ENCODE measurements around the gene APP. TPM values are rescaled to one million over a fixed set of nuclear protein-coding genes. Genes with fewer than 3 reads are reported as not detected.

The APP gene
- total RNA-seq, 1 experiment from 2014 or later: 531 TPM

GRCh38 chr21:26036916-26037315, 133.7 kb downstream of the APP start:
- H3K9me3 ChIP-seq (ENCODE audit: low read depth, low read length, poor library complexity, severe bottlenecking): no peaks in the 10 kb centered on the region
- CTCF ChIA-PET: no interaction called here
- BruUV-seq (replicated peaks): no TSS peak
- no peak overlapping the region for H3K4me3 ChIP-seq (ENCODE audit: low read depth, low read length, poor library complexity, severe bottlenecking)
- DNase-seq (ENCODE audit: low spot score): no peak
- H3K36me3 ChIP-seq (ENCODE audit: insufficient read depth, low read length, poor library complexity, severe bottlenecking): peaks cover 3% of the 10 kb centered on the region
- H3K27me3 ChIP-seq (replicated peaks; ENCODE audit: insufficient read depth, low read depth, low read length, poor library complexity): no peaks in the 10 kb centered on the region
- H3K4me1 ChIP-seq (ENCODE audit: insufficient read depth, low read length, poor library complexity, severe bottlenecking): peaks cover 6% of the 10 kb centered on the region
- POLR2A ChIA-PET (ENCODE audit: low non-redundant PET): interaction anchor here (0.7 kb wide), 1 partner anchor 11 kb away, joined by 4 read pairs; no protein-coding TSS in a partner anchor
- H3K27ac ChIP-seq (ENCODE audit: low read depth, low read length, poor library complexity, severe bottlenecking): no peak overlapping the region
- intact Hi-C loops (cut with micrococcal nuclease; ENCODE audit: unreplicated experiment): no loop called here
- TF ChIP-seq, protein P1, sequence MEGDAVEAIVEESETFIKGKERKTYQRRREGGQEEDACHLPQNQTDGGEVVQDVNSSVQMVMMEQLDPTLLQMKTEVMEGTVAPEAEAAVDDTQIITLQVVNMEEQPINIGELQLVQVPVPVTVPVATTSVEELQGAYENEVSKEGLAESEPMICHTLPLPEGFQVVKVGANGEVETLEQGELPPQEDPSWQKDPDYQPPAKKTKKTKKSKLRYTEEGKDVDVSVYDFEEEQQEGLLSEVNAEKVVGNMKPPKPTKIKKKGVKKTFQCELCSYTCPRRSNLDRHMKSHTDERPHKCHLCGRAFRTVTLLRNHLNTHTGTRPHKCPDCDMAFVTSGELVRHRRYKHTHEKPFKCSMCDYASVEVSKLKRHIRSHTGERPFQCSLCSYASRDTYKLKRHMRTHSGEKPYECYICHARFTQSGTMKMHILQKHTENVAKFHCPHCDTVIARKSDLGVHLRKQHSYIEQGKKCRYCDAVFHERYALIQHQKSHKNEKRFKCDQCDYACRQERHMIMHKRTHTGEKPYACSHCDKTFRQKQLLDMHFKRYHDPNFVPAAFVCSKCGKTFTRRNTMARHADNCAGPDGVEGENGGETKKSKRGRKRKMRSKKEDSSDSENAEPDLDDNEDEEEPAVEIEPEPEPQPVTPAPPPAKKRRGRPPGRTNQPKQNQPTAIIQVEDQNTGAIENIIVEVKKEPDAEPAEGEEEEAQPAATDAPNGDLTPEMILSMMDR (conservative IDR thresholded peaks at IDR 0.05; ENCODE audit: low read depth, low read length): no peak
- TF ChIP-seq EZH2 (IDR thresholded peaks at IDR 0.05; ENCODE audit: borderline replicate concordance, low read depth, low read length, poor library complexity, severe bottlenecking): no peak

GRCh38 chr21:26032263-26032662, 138.3 kb downstream of the APP start:
- Histone ChIP-seq H3K36me3 (ENCODE audit: insufficient read depth, low read length, poor library complexity, severe bottlenecking) (peaks cover 2% of the 10 kb centered on the region), H3K9me3 (ENCODE audit: low read depth, low read length, poor library complexity, severe bottlenecking) (no peaks in the 10 kb centered on the region), H3K4me3 (ENCODE audit: low read depth, low read length, poor library complexity, severe bottlenecking) (no peak overlapping the region), H3K27me3 (replicated peaks; ENCODE audit: insufficient read depth, low read depth, low read length, poor library complexity) (no peaks in the 10 kb centered on the region), H3K27ac (ENCODE audit: low read depth, low read length, poor library complexity, severe bottlenecking) (no peak overlapping the region), H3K4me1 (ENCODE audit: insufficient read depth, low read length, poor library complexity, severe bottlenecking) (peaks cover 12% of the 10 kb centered on the region)
- CTCF ChIA-PET: interaction anchor here (1.0 kb wide), 1 partner anchor 136 kb away, joined by 4 read pairs; no protein-coding TSS in a partner anchor
- no peak for DNase-seq (ENCODE audit: low spot score)
- intact Hi-C loops (cut with micrococcal nuclease; ENCODE audit: unreplicated experiment): no loop called here
- TF ChIP-seq, protein P1 (conservative IDR thresholded peaks at IDR 0.05; ENCODE audit: low read depth, low read length): peak; percentile 36; the same call in 1 of the 2 replicates
- TF ChIP-seq EZH2 (IDR thresholded peaks at IDR 0.05; ENCODE audit: borderline replicate concordance, low read depth, low read length, poor library complexity, severe bottlenecking): no peak
- no TSS peak for BruUV-seq (replicated peaks)
- POLR2A ChIA-PET (ENCODE audit: low non-redundant PET): no interaction called here

- ChIA-PET POLR2A (ENCODE audit: low non-redundant PET) (interaction anchor here (0.6 kb wide), 1 partner anchor 13 kb away, joined by 5 read pairs; no protein-coding TSS in a partner anchor), CTCF (no interaction called here)
- peaks cover 6% of the 10 kb centered on the region for H3K36me3 ChIP-seq (ENCODE audit: insufficient read depth, low read length, poor library complexity, severe bottlenecking)
Measured at GRCh38 chr21:26028183-26028582, 142.4 kb downstream of the APP start.

More at GRCh38 chr21:26028183-26028582, 142.4 kb downstream of the APP start:
- H3K9me3 ChIP-seq (ENCODE audit: low read depth, low read length, poor library complexity, severe bottlenecking): no peaks in the 10 kb centered on the region
- BruUV-seq (replicated peaks): no TSS peak
- H3K4me3 ChIP-seq (ENCODE audit: low read depth, low read length, poor library complexity, severe bottlenecking): no peak overlapping the region
- no peak for DNase-seq (ENCODE audit: low spot score)
- no peak overlapping the region for H3K27ac ChIP-seq (ENCODE audit: low read depth, low read length, poor library complexity, severe bottlenecking)
- H3K4me1 ChIP-seq (ENCODE audit: insufficient read depth, low read length, poor library complexity, severe bottlenecking): peaks cover 12% of the 10 kb centered on the region
- intact Hi-C loops (cut with micrococcal nuclease; ENCODE audit: unreplicated experiment): no loop called here
- TF ChIP-seq, protein P1 (conservative IDR thresholded peaks at IDR 0.05; ENCODE audit: low read depth, low read length): no peak
- no peak for TF ChIP-seq EZH2 (IDR thresholded peaks at IDR 0.05; ENCODE audit: borderline replicate concordance, low read depth, low read length, poor library complexity, severe bottlenecking)
- H3K27me3 ChIP-seq (replicated peaks; ENCODE audit: insufficient read depth, low read depth, low read length, poor library complexity): no peaks in the 10 kb centered on the region

All from A673 (cell line).